Uterus (tissue), 4 donors: ENCODE measurements around the gene KYAT1. TPM values are rescaled to one million over a fixed set of nuclear protein-coding genes. Genes with fewer than 3 reads are reported as not detected.
A peak's percentile ranks its signal among the peaks of the same experiment; 100 is the strongest.

Experiments used
- DNase-seq, 2 donors: peaks; one replicate each; pipeline ENCODE4 v3.0.0-alpha.2; 2019 to 2020
- H3K27ac ChIP-seq, 2 donors: fragments of 200-600 bp; sonication (generic); 1 replicate in 1 of 2; 2 replicates in 1 of 2; pipeline ENCODE4 v1.5.1; 2016 to 2018
- H3K27me3 ChIP-seq, 2 donors: fragments of 200-600 bp; sonication (generic); one replicate each; pipeline ENCODE4 v1.5.1; 2018 to 2019; ENCODE audit warnings: control low read depth in 1 of 2
- H3K36me3 ChIP-seq, 2 donors: fragments of 200-600 bp; sonication (generic); one replicate each; pipeline ENCODE4 v1.5.1; 2019; ENCODE audit warnings: control low read depth in 1 of 2
- H3K4me1 ChIP-seq, 2 donors: fragments of 200-600 bp; sonication (generic); one replicate each; pipeline ENCODE4 v1.5.1; 2018 to 2019; ENCODE audit warnings: control low read depth in 1 of 2
- H3K4me3 ChIP-seq, 2 donors: fragments of 200-600 bp; sonication (generic); 1 replicate in 1 of 2; 2 replicates in 1 of 2; pipeline ENCODE4 v1.5.1; 2018 to 2019; ENCODE audit warnings: mild to moderate bottlenecking in 1 of 2
- H3K9me3 ChIP-seq, 2 donors: fragments of 200-600 bp; sonication (generic); one replicate each; pipeline ENCODE4 v1.5.1; 2019; ENCODE audit warnings: control low read depth in 1 of 2
- CTCF ChIP-seq, 4 experiments: fragments of 200-600 bp in 2 of 4; fragments of 450-650 bp in 2 of 4; sonication (generic) in 2 of 4; IDR thresholded peaks; one replicate each; pipeline ENCODE4 v1.5.1; 2016 to 2019; ENCODE audit warnings: antibody characterized with exemption in 4 of 4, mild to moderate bottlenecking in 2 of 4, moderate library complexity in 1 of 4
- POLR2A ChIP-seq, 2 donors: fragments of 450-650 bp; IDR thresholded peaks; one replicate each; pipeline ENCODE4 v1.6.1; 2016; ENCODE audit warnings: antibody characterized with exemption in 2 of 2, mild to moderate bottlenecking in 1 of 2, moderate library complexity in 1 of 2
- intact Hi-C: fragments of 100-400 bp; cut with DNase I; formaldehyde crosslinking; loops from one replicate; pipeline ENCODE4 v1.15.1; 2023; ENCODE audit warnings: low total_unique reads
- total RNA-seq, 4 donors: library from RNA; depleted of rRNA in 3 of 4; stranded (reverse); fragments of >200 nt in 3 of 4; gene quantifications; one replicate each; pipeline versions ENCODE4 v1.1.0 to v1.2.4, GENCODE V29; 2014 to 2023
- donor health status: DM: yes; HTN: yes; CAD: no.

KYAT1 gene
- total RNA-seq, 4 donors from 2014 or later, result 1.5 to 11.0 (median 3.4) TPM

- peaks cover 0 to 40% of the 10 kb centered on the region in 2 donors for H3K4me1 ChIP-seq
These were observed 4.6 kb upstream of the KYAT1 start for GRCh38 chr9:128886211-128886891.

GRCh38 chr9:128885798-128886197 lies 4.0 kb upstream of the KYAT1 start:
- no peaks in the 10 kb centered on the region for H3K9me3 ChIP-seq
- H3K4me3 ChIP-seq, result no peak overlapping the region
- TF ChIP-seq CTCF (IDR thresholded peaks at IDR 0.05) (no peak), POLR2A (IDR thresholded peaks at IDR 0.05) (no peak)
- H3K36me3 ChIP-seq, result no peaks in the 10 kb centered on the region
- H3K27me3 ChIP-seq, result no peaks in the 10 kb centered on the region
- intact Hi-C loops, result no loop called here
- peak overlapping the region in 1 of 2 donors; percentile 96 for H3K27ac ChIP-seq
- DNase-seq, result no peak
- peaks cover under 1 to 35% of the 10 kb centered on the region in 2 donors for H3K4me1 ChIP-seq

More at GRCh38 chr9:128886211-128886891, 4.6 kb upstream of the KYAT1 start:
- no peak for TF ChIP-seq CTCF (IDR thresholded peaks at IDR 0.05)
- no peak for TF ChIP-seq POLR2A (IDR thresholded peaks at IDR 0.05)
- Histone ChIP-seq H3K4me3 (no peak overlapping the region), H3K36me3 (no peaks in the 10 kb centered on the region), H3K27ac (peak overlapping the region in 1 of 2 donors; percentile 96), H3K27me3 (no peaks in the 10 kb centered on the region), H3K9me3 (no peaks in the 10 kb centered on the region)
- intact Hi-C loops, result no loop called here
- no peak for DNase-seq

GRCh38 chr9:128885376-128885775 lies 3.6 kb upstream of the KYAT1 start:
- intact Hi-C loops, result no loop called here
- no peak for DNase-seq
- Histone ChIP-seq H3K36me3 (no peaks in the 10 kb centered on the region), H3K4me3 (no peak overlapping the region), H3K27ac (peak overlapping the region in 1 of 2 donors; percentile 96), H3K9me3 (no peaks in the 10 kb centered on the region), H3K27me3 (no peaks in the 10 kb centered on the region), H3K4me1 (peaks cover 4 to 35% of the 10 kb centered on the region in 2 donors)
- TF ChIP-seq POLR2A (IDR thresholded peaks at IDR 0.05) (no peak), CTCF (IDR thresholded peaks at IDR 0.05) (no peak)

- H3K27me3 ChIP-seq, result no peaks in the 10 kb centered on the region
- intact Hi-C loops, result loop anchor here (5.0 kb wide), 1 partner anchor 38 kb away; the partner anchor contains the start of gene PHYHD1
- no peaks in the 10 kb centered on the region for H3K36me3 ChIP-seq
- H3K9me3 ChIP-seq, result no peaks in the 10 kb centered on the region
- no peak for DNase-seq
- peaks cover 4 to 35% of the 10 kb centered on the region in 2 donors for H3K4me1 ChIP-seq
- H3K4me3 ChIP-seq, result no peak overlapping the region
- peak overlapping the region; percentile 96 to 98 for H3K27ac ChIP-seq
- TF ChIP-seq POLR2A (IDR thresholded peaks at IDR 0.05) (no peak), CTCF (IDR thresholded peaks at IDR 0.05) (no peak)
These were observed 2.4 kb upstream of the KYAT1 start for GRCh38 chr9:128884164-128884563.
